SK-N-MC (cell line): Measurements from ENCODE around the gene SLC34A3.
A peak's percentile ranks its signal among the peaks of the same experiment; 100 is the strongest.

ENCODE experiments used
- DNase-seq: peaks from one replicate; pipeline ENCODE4 v3.0.0-alpha.2; 2011; ENCODE audit warnings: low read depth, low spot score
- H3K27ac ChIP-seq: fragments of 200-600 bp; sonication (generic); 2 replicates; pipeline ENCODE4 v1.5.1; 2016; ENCODE audit warnings: mixed run types
- H3K36me3 ChIP-seq: fragments of 200-600 bp; sonication (generic); 2 replicates; pipeline ENCODE4 v1.6.1; 2017; ENCODE audit warnings: antibody characterized with exemption, low read length, mixed read lengths; ENCODE audit not compliant: insufficient read depth
- H3K4me3 ChIP-seq: fragments of 200-600 bp; sonication (generic); 2 replicates; pipeline ENCODE4 v1.5.1; 2016
- H3K9ac ChIP-seq: fragments of 200-600 bp; sonication (generic); 2 replicates; pipeline ENCODE4 v1.8.0; 2017; ENCODE audit warnings: mixed run types, mixed read lengths; ENCODE audit not compliant: insufficient read length
- H3K9me3 ChIP-seq: fragments of 200-600 bp; sonication (generic); 2 replicates; pipeline ENCODE4 v1.6.1; 2017; ENCODE audit warnings: low read depth, mild to moderate bottlenecking, antibody characterized with exemption, low read length, moderate library complexity, mixed read lengths
- EZH2 ChIP-seq: fragments of 200-600 bp; sonication (generic); IDR thresholded peaks from one replicate; pipeline ENCODE4 v1.6.1; 2017; ENCODE audit warnings: antibody characterized with exemption
- FOXP2 ChIP-seq: optimal IDR thresholded peaks from 2 replicates; pipeline ENCODE3; 2011; ENCODE audit warnings: mild to moderate bottlenecking, moderate library complexity; ENCODE audit not compliant: insufficient read depth; ENCODE audit errors: extremely low read length, control extremely low read depth
- POLR2AphosphoS5 ChIP-seq: IDR thresholded peaks from 2 replicates; pipeline ENCODE4 v1.6.1; 2012; ENCODE audit warnings: mild to moderate bottlenecking, low read depth, low read length, borderline replicate concordance

Gene SLC34A3

GRCh38 chr9:137265496-137266161, 34.9 kb downstream of the SLC34A3 start:
- no peak overlapping the region for H3K9ac ChIP-seq
- no peaks in the 10 kb centered on the region for H3K9me3 ChIP-seq
- H3K4me3 ChIP-seq: no peak overlapping the region
- DNase-seq: no peak
- TF ChIP-seq FOXP2: no peak
- TF ChIP-seq POLR2AphosphoS5: no peak
- TF ChIP-seq EZH2: no peak
- peaks cover 24% of the 10 kb centered on the region; the same call in 1 of the 2 replicates for H3K36me3 ChIP-seq
- H3K27ac ChIP-seq: no peak overlapping the region

- Histone ChIP-seq H3K36me3 (peaks cover 24% of the 10 kb centered on the region; the same call in 1 of the 2 replicates), H3K4me3 (no peak overlapping the region), H3K9ac (no peak overlapping the region), H3K27ac (no peak overlapping the region), H3K9me3 (no peaks in the 10 kb centered on the region)
- TF ChIP-seq POLR2AphosphoS5 (no peak), EZH2 (no peak), FOXP2 (no peak)
- DNase-seq: no peak
These were observed 35.4 kb downstream of the SLC34A3 start for GRCh38 chr9:137266162-137266527.

GRCh38 chr9:137266585-137267453, 36.1 kb downstream of the SLC34A3 start:
- H3K9ac ChIP-seq: no peak overlapping the region
- H3K4me3 ChIP-seq: no peak overlapping the region
- no peak overlapping the region for H3K27ac ChIP-seq
- H3K9me3 ChIP-seq: no peaks in the 10 kb centered on the region
- no peak for TF ChIP-seq POLR2AphosphoS5
- no peak for TF ChIP-seq EZH2
- no peak for TF ChIP-seq FOXP2
- DNase-seq: no peak
- peaks cover 24% of the 10 kb centered on the region; the same call in 1 of the 2 replicates for H3K36me3 ChIP-seq

- no peak for TF ChIP-seq FOXP2
- no peaks in the 10 kb centered on the region for H3K9me3 ChIP-seq
- H3K36me3 ChIP-seq: peaks cover 24% of the 10 kb centered on the region; the same call in 1 of the 2 replicates
- H3K9ac ChIP-seq: no peak overlapping the region
- DNase-seq: no peak
- H3K27ac ChIP-seq: no peak overlapping the region
- H3K4me3 ChIP-seq: no peak overlapping the region
These were observed 37.2 kb downstream of the SLC34A3 start for GRCh38 chr9:137267933-137268355.

DNA sequence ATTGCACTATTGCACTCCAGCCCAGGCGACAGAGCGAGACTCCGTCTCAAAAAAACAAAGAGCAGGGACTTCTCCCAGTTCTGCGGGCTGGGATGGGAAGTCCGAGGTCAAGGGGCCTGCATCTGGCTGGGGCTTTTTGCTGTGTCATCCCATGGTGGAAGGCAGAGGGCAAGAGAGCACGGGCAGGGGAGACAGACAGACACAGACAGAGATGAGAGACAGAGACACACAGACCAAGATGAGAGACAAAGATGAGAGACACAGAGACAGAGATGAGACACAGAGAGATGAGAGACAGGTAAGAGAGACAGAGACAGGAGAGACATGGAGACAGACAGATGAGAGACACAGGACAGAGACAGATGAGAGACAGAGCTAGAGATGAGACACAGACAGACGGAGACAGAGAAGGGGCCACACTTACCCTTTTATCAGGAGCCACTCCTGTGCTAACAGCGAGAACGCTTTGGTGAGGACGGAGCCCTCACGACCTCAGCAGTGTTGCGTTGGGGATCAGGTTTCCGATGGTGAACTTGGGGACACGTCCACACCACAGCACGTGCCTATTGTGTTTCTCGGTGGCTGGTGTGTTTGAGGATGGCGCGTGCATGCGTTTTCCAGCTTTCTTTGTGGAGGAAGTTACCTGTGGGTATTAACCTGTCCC, 38.0 kb downstream of the SLC34A3 start:
- H3K9ac ChIP-seq: no peak overlapping the region
- DNase-seq: no peak
- no peak overlapping the region for H3K27ac ChIP-seq
- no peak overlapping the region for H3K4me3 ChIP-seq
- TF ChIP-seq FOXP2 (no peak), EZH2 (no peak), POLR2AphosphoS5 (no peak)
- peaks cover 24% of the 10 kb centered on the region; the same call in 1 of the 2 replicates for H3K36me3 ChIP-seq
- H3K9me3 ChIP-seq: no peaks in the 10 kb centered on the region

DNA sequence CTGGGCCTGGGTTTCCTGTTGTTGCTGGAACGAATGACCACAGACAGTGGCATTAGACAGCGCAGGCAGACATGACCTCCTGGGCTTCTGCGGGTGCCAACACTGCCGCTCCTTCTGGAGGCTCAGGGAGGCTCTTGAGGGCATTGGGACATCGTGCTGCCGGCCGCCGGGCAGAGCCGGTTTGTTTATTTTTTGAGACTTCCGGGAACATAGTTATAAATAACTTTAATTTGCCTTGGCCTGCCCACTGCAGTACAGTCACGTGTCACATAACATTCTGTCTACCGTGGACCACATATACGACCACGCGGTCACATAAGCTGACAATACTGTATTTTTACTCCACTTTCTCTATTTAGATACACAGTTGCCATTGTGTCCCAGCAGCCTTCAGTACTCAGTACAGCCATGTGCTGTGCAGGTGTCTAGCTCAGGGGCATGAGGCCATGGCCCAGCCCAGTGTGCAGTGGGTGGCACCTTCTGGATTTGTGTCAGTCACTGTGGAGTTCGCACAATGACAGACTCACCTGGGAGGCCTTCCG, 38.6 kb downstream of the SLC34A3 start:
- Histone ChIP-seq H3K9me3 (no peaks in the 10 kb centered on the region), H3K27ac (0 out of 2 replicates have a peak overlapping the region, but pooled peaks have one; percentile 46), H3K4me3 (no peak overlapping the region), H3K36me3 (peaks cover 24% of the 10 kb centered on the region; the same call in 1 of the 2 replicates), H3K9ac (no peak overlapping the region)
- TF ChIP-seq FOXP2 (no peak), POLR2AphosphoS5 (no peak), EZH2 (no peak)
- DNase-seq: no peak

- Histone ChIP-seq H3K9me3 (no peaks in the 10 kb centered on the region), H3K36me3 (peaks cover 19% of the 10 kb centered on the region; the same call in 1 of the 2 replicates), H3K4me3 (no peak overlapping the region), H3K9ac (no peak overlapping the region), H3K27ac (peak overlapping the region; percentile 57; the same call in 1 of the 2 replicates)
- no peak for TF ChIP-seq FOXP2
- TF ChIP-seq EZH2: no peak
- no peak for TF ChIP-seq POLR2AphosphoS5
- no peak for DNase-seq
These were observed 40.4 kb downstream of the SLC34A3 start for GRCh38 chr9:137270929-137271695.
